Esophagus muscularis mucosa (tissue), 4 donors: Measurements from ENCODE around the gene FNIP2. TPM values are rescaled to one million over a fixed set of nuclear protein-coding genes. Genes with fewer than 3 reads are reported as not detected.

Experiments used
- DNase-seq: peaks from one replicate; pipeline ENCODE4 v3.0.0-alpha.2; 2017; ENCODE audit errors: extremely low spot score
- H3K27ac ChIP-seq, 4 donors: fragments of 200-600 bp; sonication (generic); replicated peaks in 1 of 4; 1 replicate in 3 of 4; 2 replicates in 1 of 4; pipeline ENCODE4 v1.5.1; 2016 to 2019; ENCODE audit warnings: mild to moderate bottlenecking in 1 of 4
- H3K27me3 ChIP-seq, 4 donors: fragments of 200-600 bp; sonication (generic); one replicate each; pipeline versions ENCODE4 v1.5.1 to v1.6.0; 2016 to 2019
- H3K36me3 ChIP-seq, 4 donors: fragments of 200-600 bp; sonication (generic); one replicate each; pipeline ENCODE4 v1.5.1; 2016 to 2019
- H3K4me1 ChIP-seq, 4 donors: fragments of 200-600 bp; sonication (generic); one replicate each; pipeline ENCODE4 v1.5.1; 2016 to 2019
- H3K4me3 ChIP-seq, 4 donors: fragments of 200-600 bp; sonication (generic); 1 replicate in 2 of 4; 2 replicates in 2 of 4; pipeline ENCODE4 v1.5.1; 2016 to 2019; ENCODE audit warnings: mild to moderate bottlenecking in 4 of 4, moderate library complexity in 1 of 4
- H3K9me3 ChIP-seq, 4 donors: fragments of 200-600 bp; sonication (generic); 1 replicate in 3 of 4; 2 replicates in 1 of 4; pipeline ENCODE4 v1.5.1; 2016 to 2019
- CTCF ChIP-seq, 3 experiments: fragments of 200-600 bp in 2 of 3; fragments of 450-650 bp in 1 of 3; sonication (generic) in 2 of 3; IDR thresholded peaks; one replicate each; pipeline ENCODE4 v1.5.1; 2017 to 2019; ENCODE audit warnings: antibody characterized with exemption in 3 of 3, mild to moderate bottlenecking in 2 of 3, moderate library complexity in 1 of 3
- EP300 ChIP-seq: sonication (generic); formaldehyde crosslinking; IDR thresholded peaks from one replicate; pipeline ENCODE4 v1.6.1; 2017; ENCODE audit warnings: antibody characterized with exemption
- POLR2A ChIP-seq: fragments of 450-650 bp; IDR thresholded peaks from one replicate; pipeline ENCODE4 v1.6.1; 2017; ENCODE audit warnings: antibody characterized with exemption, moderate library complexity, mild to moderate bottlenecking, low read depth
- POLR2AphosphoS5 ChIP-seq, 2 donors: sonication (generic); formaldehyde crosslinking; IDR thresholded peaks; one replicate each; pipeline ENCODE4 v1.6.1; 2017; ENCODE audit warnings: antibody characterized with exemption in 2 of 2
- WGBS: methylation state at CpG from one replicate; pipeline ENCODE4 v1.1.5; 2018; 5-methylcytosine and 5-hydroxymethylcytosine counted together
- intact Hi-C: fragments of 100-400 bp; cut with DNase I; formaldehyde crosslinking; loops from one replicate; pipeline ENCODE4 v1.15.1; 2023
- total RNA-seq, 4 donors: library from RNA; depleted of rRNA; stranded (reverse); fragments of >200 nt; gene quantifications; one replicate each; pipeline versions ENCODE4 v1.1.0 to v1.2.1, GENCODE V29; 2016

Gene FNIP2
- total RNA-seq, 4 donors from 2014 or later = 80.0 to 97.7 (median 87.4) TPM

GRCh38 chr4:158835226-158836001 is 66.6 kb downstream of the FNIP2 start:
- H3K9me3 ChIP-seq = no peaks in the 10 kb centered on the region
- no peak overlapping the region for H3K4me3 ChIP-seq
- 85% methylated on average over 2 of the region's 2 CpGs for WGBS
- intact Hi-C loops = no loop called here
- no peak for TF ChIP-seq CTCF (IDR thresholded peaks at IDR 0.05)
- no peak for TF ChIP-seq POLR2AphosphoS5 (IDR thresholded peaks at IDR 0.05)
- TF ChIP-seq EP300 = no peak
- no peak for TF ChIP-seq POLR2A
- no peak for DNase-seq
- H3K4me1 ChIP-seq = peaks cover 0 to 7% (median 0%) of the 10 kb centered on the region in 4 donors
- peaks cover 18 to 82% (median 42%) of the 10 kb centered on the region in 4 donors for H3K36me3 ChIP-seq
- no peak overlapping the region for H3K27ac ChIP-seq
- no peaks in the 10 kb centered on the region for H3K27me3 ChIP-seq

DNA sequence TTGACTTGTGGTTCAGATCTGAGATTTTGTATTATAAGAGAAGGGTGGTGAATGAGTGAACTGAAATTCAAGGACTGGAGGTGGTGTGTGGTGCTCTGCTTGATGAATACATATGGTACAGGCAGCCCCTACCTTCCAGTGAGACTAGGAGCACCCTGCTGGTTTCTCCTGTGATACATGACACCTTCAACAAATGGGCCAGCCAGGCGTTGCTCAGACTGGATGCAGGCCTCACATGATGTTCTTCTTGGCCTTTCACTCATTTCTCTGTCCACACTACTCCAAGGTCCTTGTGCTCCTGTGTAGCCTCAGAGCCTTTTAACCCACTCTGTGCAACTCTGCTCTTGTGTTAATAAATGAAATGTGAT is 67.2 kb downstream of the FNIP2 start:
- WGBS = 100% methylated on average over 1 of the region's 1 CpG
- intact Hi-C loops = no loop called here
- no peak for DNase-seq
- TF ChIP-seq EP300 (no peak), POLR2AphosphoS5 (IDR thresholded peaks at IDR 0.05) (no peak), CTCF (IDR thresholded peaks at IDR 0.05) (no peak)
- Histone ChIP-seq H3K4me1 (peaks cover 0 to 7% (median 0%) of the 10 kb centered on the region in 4 donors), H3K27me3 (no peaks in the 10 kb centered on the region), H3K36me3 (peaks cover 17 to 82% (median 39%) of the 10 kb centered on the region in 4 donors), H3K4me3 (no peak overlapping the region), H3K9me3 (no peaks in the 10 kb centered on the region), H3K27ac (no peak overlapping the region)

GRCh38 chr4:158836828-158837449 is 68.1 kb downstream of the FNIP2 start:
- no peak for TF ChIP-seq EP300
- TF ChIP-seq POLR2AphosphoS5 (IDR thresholded peaks at IDR 0.05) = no peak
- TF ChIP-seq POLR2A = no peak
- no peak for TF ChIP-seq CTCF (IDR thresholded peaks at IDR 0.05)
- intact Hi-C loops = no loop called here
- no peak for DNase-seq
- H3K27ac ChIP-seq = no peak overlapping the region
- H3K4me1 ChIP-seq = peaks cover 0 to 7% (median 3%) of the 10 kb centered on the region in 4 donors
- H3K36me3 ChIP-seq = peaks cover 13 to 80% (median 35%) of the 10 kb centered on the region in 4 donors
- 89% methylated on average over 4 of the region's 4 CpGs for WGBS
- H3K9me3 ChIP-seq = no peaks in the 10 kb centered on the region
- no peak overlapping the region for H3K4me3 ChIP-seq
- no peaks in the 10 kb centered on the region for H3K27me3 ChIP-seq

- no peaks in the 10 kb centered on the region for H3K27me3 ChIP-seq
- peaks cover 9 to 73% (median 31%) of the 10 kb centered on the region in 4 donors for H3K36me3 ChIP-seq
- 98% methylated on average over 2 of the region's 2 CpGs for WGBS
- no peak overlapping the region for H3K27ac ChIP-seq
- H3K4me1 ChIP-seq = peaks cover 0 to 7% (median 3%) of the 10 kb centered on the region in 4 donors
- TF ChIP-seq EP300 = no peak
- TF ChIP-seq POLR2AphosphoS5 (IDR thresholded peaks at IDR 0.05) = no peak
- TF ChIP-seq POLR2A = no peak
- no peak for TF ChIP-seq CTCF (IDR thresholded peaks at IDR 0.05)
- no peak for DNase-seq
- H3K4me3 ChIP-seq = no peak overlapping the region
- intact Hi-C loops = no loop called here
- H3K9me3 ChIP-seq = no peaks in the 10 kb centered on the region
Observed at GRCh38 chr4:158837527-158838141, 68.8 kb downstream of the FNIP2 start.
